PC-3 (cell line): ENCODE results near the gene AHNAK. TPM values are rescaled to one million over a fixed set of nuclear protein-coding genes. Genes with fewer than 3 reads are reported as not detected.

Experiments
- ATAC-seq: fragments of 200-7000 bp; cut with Tn5 transposase; 2 replicates; pipeline ENCODE4 v1.9.1; 2020; ENCODE audit warnings: mild to moderate bottlenecking, moderate library complexity
- BruUV-seq: library from RNA; stranded (reverse); fragments of 400-500 nt; replicated peaks from 2 replicates; lab custom pipeline; 2021; lab: Mats Ljungman, UMichigan
- CTCF ChIA-PET: fragments of 300-600 bp; sonication (Branson Sonifier 250); formaldehyde crosslinking; loops from one replicate; lab custom pipeline; 2022; ENCODE audit warnings: antibody characterized with exemption; lab: Charles Lee
- POLR2A ChIA-PET: fragments of 300-600 bp; sonication (Branson Sonifier 250); formaldehyde crosslinking; loops from one replicate; lab custom pipeline; 2022; ENCODE audit warnings: antibody characterized with exemption; ENCODE audit not compliant: unreplicated experiment; lab: Charles Lee
- DNase-seq: peaks from one replicate; pipeline ENCODE4 v3.0.0-alpha.2; 2015
- H2AFZ ChIP-seq: fragments of 300-600 bp; sonication (generic); 2 replicates; pipeline ENCODE4 v1.6.0; 2016; ENCODE audit warnings: antibody characterized with exemption, low read length
- H3F3A ChIP-seq: fragments of 300-600 bp; sonication (generic); one replicate; pipeline ENCODE4 v1.6.0; 2017; ENCODE audit warnings: antibody characterized with exemption, low read length, control low read depth, mild to moderate bottlenecking; ENCODE audit not compliant: unreplicated experiment
- H3K27ac ChIP-seq: fragments of 300-600 bp; sonication (generic); 2 replicates; pipeline ENCODE4 v1.5.1; 2016; ENCODE audit warnings: mild to moderate bottlenecking, low read length
- H3K27me3 ChIP-seq: fragments of 300-600 bp; sonication (generic); 2 replicates; pipeline ENCODE4 v1.6.1; 2016; ENCODE audit warnings: low read length, mixed read lengths
- H3K36me3 ChIP-seq: fragments of 300-600 bp; sonication (generic); 2 replicates; pipeline ENCODE4 v1.6.1; 2016; ENCODE audit warnings: low read depth, mixed run types, low read length, mixed read lengths
- H3K4me1 ChIP-seq: fragments of 300-600 bp; sonication (generic); 2 replicates; pipeline ENCODE4 v1.5.1; 2016; ENCODE audit warnings: low read length; ENCODE audit not compliant: insufficient read depth
- H3K4me2 ChIP-seq: fragments of 300-600 bp; sonication (generic); 2 replicates; pipeline ENCODE4 v1.6.0; 2016; ENCODE audit warnings: low read length
- H3K4me3 ChIP-seq: fragments of 300-600 bp; sonication (generic); 2 replicates; pipeline ENCODE4 v1.5.1; 2016; ENCODE audit warnings: mild to moderate bottlenecking, low read length, mixed read lengths
- H3K79me2 ChIP-seq: fragments of 300-600 bp; sonication (generic); 2 replicates; pipeline ENCODE4 v1.6.1; 2017; ENCODE audit warnings: low read length, mixed read lengths
- H3K9ac ChIP-seq: fragments of 300-600 bp; sonication (generic); 2 replicates; pipeline ENCODE4 v1.6.0; 2016; ENCODE audit warnings: mild to moderate bottlenecking, low read length
- H3K9me2 ChIP-seq: fragments of 300-600 bp; sonication (generic); replicated peaks from 2 replicates; pipeline ENCODE4 v1.6.1; 2016; ENCODE audit warnings: mixed run types, low read length, mixed read lengths
- H3K9me3 ChIP-seq: fragments of 300-600 bp; sonication (generic); 2 replicates; pipeline ENCODE4 v1.6.1; 2016; ENCODE audit warnings: low read length, mixed read lengths
- H4K20me1 ChIP-seq: fragments of 300-600 bp; sonication (generic); 2 replicates; pipeline ENCODE4 v1.6.1; 2016; ENCODE audit warnings: low read length, mixed read lengths
- CTCF ChIP-seq: fragments of 300-600 bp; sonication (generic); conservative IDR thresholded peaks from 2 replicates; pipeline ENCODE4 v1.5.1; 2017; ENCODE audit warnings: antibody characterized with exemption, low read depth, mild to moderate bottlenecking, low read length
- EZH2 ChIP-seq: fragments of 300-600 bp; sonication (generic); IDR thresholded peaks from one replicate; pipeline ENCODE4 v1.6.1; 2017; ENCODE audit warnings: antibody characterized with exemption, mild to moderate bottlenecking, low read length; ENCODE audit not compliant: unreplicated experiment
- EZH2phosphoT487 ChIP-seq: fragments of 300-600 bp; sonication (generic); IDR thresholded peaks from 2 replicates; pipeline ENCODE4 v1.6.1; 2018; ENCODE audit warnings: mild to moderate bottlenecking, antibody characterized with exemption, low read length, borderline replicate concordance
- intact Hi-C: fragments of 100-400 bp; cut with micrococcal nuclease; formaldehyde crosslinking; loops from 2 replicates; pipeline ENCODE4 v1.9.0; 2023
- total RNA-seq: library from RNA; depleted of rRNA; stranded (reverse); fragments of >200 nt; gene quantifications from 2 replicates; pipeline ENCODE4 v1.2.3, GENCODE V29; 2014

AHNAK gene
- total RNA-seq, 1 experiment from 2014 or later, result 287 TPM

DNA sequence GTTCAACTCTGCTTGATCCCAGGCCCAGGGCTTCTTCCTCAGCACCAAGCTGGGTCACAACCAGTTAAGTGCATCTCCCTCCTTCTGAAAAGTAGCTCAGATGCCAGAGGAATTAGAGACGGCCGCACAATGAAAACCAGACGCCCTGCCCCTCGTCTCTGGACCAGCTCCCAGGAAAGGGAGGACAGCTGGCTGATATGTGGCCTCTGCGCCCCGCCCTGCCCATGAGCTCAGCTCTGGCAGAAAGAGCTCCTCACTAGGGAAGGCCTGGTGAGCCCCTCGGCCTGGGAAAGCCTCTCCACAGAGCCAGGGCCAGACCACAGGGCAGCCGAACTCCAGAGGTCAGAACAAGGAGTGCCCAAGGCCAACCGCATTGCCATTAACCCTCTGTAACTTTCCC is 145.8 kb downstream of the AHNAK start:
- H3K36me3 ChIP-seq, result no peaks in the 10 kb centered on the region
- H3K9ac ChIP-seq, result no peak overlapping the region
- H3K27ac ChIP-seq, result no peak overlapping the region
- ATAC-seq, result no peak
- no peak for TF ChIP-seq EZH2phosphoT487
- no peak for TF ChIP-seq EZH2
- no peak for TF ChIP-seq CTCF
- H3K9me2 ChIP-seq, result no peaks in the 10 kb centered on the region
- ChIA-PET POLR2A (no interaction called here), CTCF (interaction anchor here (0.8 kb wide), 1 partner anchor 142 kb away, joined by 3 read pairs; no protein-coding TSS in a partner anchor)
- no peaks in the 10 kb centered on the region for H3K79me2 ChIP-seq
- H3K4me2 ChIP-seq, result no peak overlapping the region
- H2AFZ ChIP-seq, result no peak overlapping the region
- H3K27me3 ChIP-seq, result no peaks in the 10 kb centered on the region
- no peak for DNase-seq
- no peaks in the 10 kb centered on the region for H3K9me3 ChIP-seq
- H4K20me1 ChIP-seq, result no peaks in the 10 kb centered on the region
- no peak overlapping the region for H3K4me3 ChIP-seq
- intact Hi-C loops, result no loop called here
- no peaks in the 10 kb centered on the region for H3K4me1 ChIP-seq
- no peaks in the 10 kb centered on the region for H3F3A ChIP-seq
- no TSS peak for BruUV-seq

DNA sequence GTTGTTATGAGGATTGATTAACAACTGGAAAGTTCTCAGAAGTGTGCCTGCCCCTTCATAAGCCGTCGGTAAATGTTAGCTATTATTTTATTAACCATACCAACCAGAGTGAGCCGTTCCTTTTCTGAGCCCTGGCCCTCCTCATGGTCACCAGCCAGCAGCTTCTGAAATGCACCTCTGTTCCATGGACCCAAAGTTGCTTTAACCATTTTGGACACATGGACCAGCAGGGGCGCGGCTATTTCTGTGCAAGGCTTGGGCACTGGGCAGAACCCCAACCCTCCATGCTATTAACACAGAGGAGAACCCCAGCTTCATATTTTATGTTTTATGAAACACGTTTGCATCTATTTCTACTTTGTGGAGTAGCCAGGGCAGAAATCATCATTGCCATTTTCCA is 146.3 kb downstream of the AHNAK start:
- Histone ChIP-seq H3K4me1 (peaks cover 2% of the 10 kb centered on the region; the same call in 1 of the 2 replicates), H4K20me1 (no peaks in the 10 kb centered on the region), H3K27me3 (no peaks in the 10 kb centered on the region), H3K79me2 (no peaks in the 10 kb centered on the region), H3K9me3 (no peaks in the 10 kb centered on the region), H3K4me3 (no peak overlapping the region), H3K27ac (no peak overlapping the region), H3K36me3 (no peaks in the 10 kb centered on the region), H3F3A (no peaks in the 10 kb centered on the region), H3K9me2 (no peaks in the 10 kb centered on the region), H3K4me2 (no peak overlapping the region), H3K9ac (no peak overlapping the region), H2AFZ (no peak overlapping the region)
- POLR2A ChIA-PET, result no interaction called here
- no peak for DNase-seq
- intact Hi-C loops, result no loop called here
- no TSS peak for BruUV-seq
- CTCF ChIA-PET, result interaction anchor here (0.8 kb wide), 1 partner anchor 142 kb away, joined by 3 read pairs; no protein-coding TSS in a partner anchor
- ATAC-seq, result no peak
- TF ChIP-seq EZH2phosphoT487, result no peak
- no peak for TF ChIP-seq CTCF

DNA sequence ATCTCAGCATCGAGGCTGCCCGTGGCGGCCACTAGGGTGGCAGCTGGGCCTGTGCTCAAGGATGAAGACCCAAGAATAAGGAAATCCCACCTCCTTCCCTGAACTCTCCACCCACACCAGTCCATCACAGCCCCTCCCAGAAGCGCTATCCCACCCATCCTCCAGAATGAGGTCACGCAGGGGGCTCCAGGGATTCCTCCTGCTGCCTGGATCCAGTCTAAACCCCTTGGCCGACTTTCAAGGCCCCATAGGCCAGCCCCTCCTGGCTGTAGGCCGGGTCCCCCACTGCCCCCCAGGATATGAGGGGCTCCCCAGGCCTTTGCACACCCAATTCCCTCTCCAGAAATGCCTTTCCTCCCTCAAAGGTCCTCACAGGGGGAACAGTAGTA is 146.7 kb downstream of the AHNAK start:
- DNase-seq (no peak), ATAC-seq (no peak)
- ChIA-PET POLR2A (no interaction called here), CTCF (no interaction called here)
- Histone ChIP-seq H3K4me2 (no peak overlapping the region), H3K36me3 (no peaks in the 10 kb centered on the region), H4K20me1 (no peaks in the 10 kb centered on the region), H3K79me2 (no peaks in the 10 kb centered on the region), H3K9ac (no peak overlapping the region), H3K27ac (no peak overlapping the region), H3K9me3 (no peaks in the 10 kb centered on the region), H3K27me3 (no peaks in the 10 kb centered on the region), H2AFZ (no peak overlapping the region), H3F3A (no peaks in the 10 kb centered on the region), H3K4me1 (peaks cover 5% of the 10 kb centered on the region; the same call in 1 of the 2 replicates), H3K4me3 (no peak overlapping the region), H3K9me2 (no peaks in the 10 kb centered on the region)
- intact Hi-C loops, result loop anchor here (10.0 kb wide), 1 partner anchor 295 kb away; no protein-coding TSS in a partner anchor
- TF ChIP-seq EZH2 (no peak), EZH2phosphoT487 (no peak), CTCF (no peak)
- no TSS peak for BruUV-seq
